Measurements from ENCODE around the gene C10orf95. TPM values are rescaled to one million over a fixed set of nuclear protein-coding genes. Genes with fewer than 3 reads are reported as not detected.
A peak's percentile ranks its signal among the peaks of the same experiment; 100 is the strongest.

Gene C10orf95
- polyA plus RNA-seq, 2 of the 4 experiments (the other 2 are of a cell fraction) = 0.12 to 0.13 TPM

DNA sequence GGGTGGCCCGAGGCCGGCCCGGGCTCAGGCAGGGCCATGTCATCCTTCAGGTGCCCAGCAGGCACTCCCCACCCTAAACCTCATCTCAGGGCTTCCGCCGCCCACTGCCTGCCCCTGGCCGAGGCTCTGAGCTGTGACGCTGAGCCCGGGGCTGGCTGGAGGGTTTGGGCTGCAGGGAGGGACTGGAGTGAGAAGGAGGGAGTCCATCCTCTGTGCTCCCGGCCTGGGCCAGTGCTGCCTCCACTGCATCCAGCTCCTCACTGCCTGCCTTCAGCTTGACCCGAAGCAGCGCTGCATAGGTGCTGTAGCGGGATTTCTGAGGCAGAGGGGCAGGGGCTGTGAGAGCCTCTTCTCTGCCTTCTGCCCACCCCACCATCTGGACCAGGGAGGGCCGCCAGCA, 48.2 kb downstream of the C10orf95 start:
- no peak overlapping the region for H3K4me3 ChIP-seq
- no peak for TF ChIP-seq CBX8 (IDR thresholded peaks at IDR 0.05)
- TF ChIP-seq, protein P1, sequence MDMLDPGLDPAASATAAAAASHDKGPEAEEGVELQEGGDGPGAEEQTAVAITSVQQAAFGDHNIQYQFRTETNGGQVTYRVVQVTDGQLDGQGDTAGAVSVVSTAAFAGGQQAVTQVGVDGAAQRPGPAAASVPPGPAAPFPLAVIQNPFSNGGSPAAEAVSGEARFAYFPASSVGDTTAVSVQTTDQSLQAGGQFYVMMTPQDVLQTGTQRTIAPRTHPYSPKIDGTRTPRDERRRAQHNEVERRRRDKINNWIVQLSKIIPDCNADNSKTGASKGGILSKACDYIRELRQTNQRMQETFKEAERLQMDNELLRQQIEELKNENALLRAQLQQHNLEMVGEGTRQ (IDR thresholded peaks at IDR 0.05) = no peak
- no peak for TF ChIP-seq RNF2 (IDR thresholded peaks at IDR 0.05; ENCODE audit: borderline replicate concordance, low read depth)
- TF ChIP-seq, protein P2, sequence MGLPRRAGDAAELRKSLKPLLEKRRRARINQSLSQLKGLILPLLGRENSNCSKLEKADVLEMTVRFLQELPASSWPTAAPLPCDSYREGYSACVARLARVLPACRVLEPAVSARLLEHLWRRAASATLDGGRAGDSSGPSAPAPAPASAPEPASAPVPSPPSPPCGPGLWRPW (IDR thresholded peaks at IDR 0.05) = no peak
- no peak for TF ChIP-seq ZNF302 (CRISPR knock-in tag; IDR thresholded peaks at IDR 0.05)
- TF ChIP-seq, protein P3, sequence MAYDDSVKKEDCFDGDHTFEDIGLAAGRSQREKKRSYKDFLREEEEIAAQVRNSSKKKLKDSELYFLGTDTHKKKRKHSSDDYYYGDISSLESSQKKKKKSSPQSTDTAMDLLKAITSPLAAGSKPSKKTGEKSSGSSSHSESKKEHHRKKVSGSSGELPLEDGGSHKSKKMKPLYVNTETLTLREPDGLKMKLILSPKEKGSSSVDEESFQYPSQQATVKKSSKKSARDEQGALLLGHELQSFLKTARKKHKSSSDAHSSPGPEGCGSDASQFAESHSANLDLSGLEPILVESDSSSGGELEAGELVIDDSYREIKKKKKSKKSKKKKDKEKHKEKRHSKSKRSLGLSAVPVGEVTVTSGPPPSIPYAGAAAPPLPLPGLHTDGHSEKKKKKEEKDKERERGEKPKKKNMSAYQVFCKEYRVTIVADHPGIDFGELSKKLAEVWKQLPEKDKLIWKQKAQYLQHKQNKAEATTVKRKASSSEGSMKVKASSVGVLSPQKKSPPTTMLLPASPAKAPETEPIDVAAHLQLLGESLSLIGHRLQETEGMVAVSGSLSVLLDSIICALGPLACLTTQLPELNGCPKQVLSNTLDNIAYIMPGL (CRISPR knock-in tag; IDR thresholded peaks at IDR 0.05; ENCODE audit: borderline replicate concordance) = no peak
- TF ChIP-seq ELK1 (IDR thresholded peaks at IDR 0.05; ENCODE audit: low read depth, low read length) = no peak
- no peak for TF ChIP-seq GATA3 (IDR thresholded peaks at IDR 0.05; ENCODE audit: borderline replicate concordance)
- TF ChIP-seq HEYL (CRISPR knock-in tag; IDR thresholded peaks at IDR 0.05) = no peak
- no peak for TF ChIP-seq CBX2 (IDR thresholded peaks at IDR 0.05; ENCODE audit: borderline replicate concordance, low read depth)
- 80% methylated on average over 10 of the region's 13 CpGs for WGBS (ENCODE audit: missing lambda C conversion rate)
- no peak overlapping the region for H3K4me2 ChIP-seq
- ChIA-PET CTCF (interaction anchor here (0.5 to 16.2 kb wide), 20 partner anchors 8 to 353 kb away, joined by 3 to 450 read pairs (median 5); partner anchors contain the start of genes CUEDC2, ELOVL3, FBXL15 and NFKB2), POLR2A (interaction anchor here (1.1 kb wide), 1 partner anchor 18 kb away, joined by 6 read pairs; the partner anchor contains the start of gene FBXL15)
- no peak for FAIRE-seq
- peak overlapping the region in 1 of 2 experiments; percentile 78; a peak in 3 of 6 replicates for H3K27ac ChIP-seq
- peaks cover 30% of the 10 kb centered on the region for H3K4me1 ChIP-seq
- H3K9me3 ChIP-seq = no peaks in the 10 kb centered on the region
- no peak for DNase-seq (ENCODE audit: low read depth in 1 of 2, low spot score in 1 of 2)
- ATAC-seq = no peak

- Histone ChIP-seq H3K4me2 (peak overlapping the region; percentile 68; the same call in 2 of the 3 replicates), H3K27ac (peak overlapping the region; percentile 30 to 78; a peak in 4 of 6 replicates), H3K4me1 (peaks cover 30% of the 10 kb centered on the region), H3K4me3 (no peak overlapping the region), H3K9me3 (no peaks in the 10 kb centered on the region)
- ChIA-PET POLR2A (no interaction called here), CTCF (interaction anchor here (0.8 to 16.2 kb wide), 11 partner anchors 7 to 233 kb away, joined by 3 to 450 read pairs (median 30); partner anchors contain the start of genes CUEDC2, ELOVL3, FBXL15 and NFKB2)
- no peak for FAIRE-seq
- DNase-seq (ENCODE audit: low read depth in 1 of 2, low spot score in 1 of 2) = no peak
- ATAC-seq = no peak
- 80% methylated on average over 5 of the region's 5 CpGs for WGBS (ENCODE audit: missing lambda C conversion rate)
- TF ChIP-seq HOXA7 (CRISPR knock-in tag; IDR thresholded peaks at IDR 0.05) (no peak), ZSCAN20 (CRISPR knock-in tag; IDR thresholded peaks at IDR 0.05) (no peak), CHD4 (IDR thresholded peaks at IDR 0.05; ENCODE audit: borderline replicate concordance) (no peak), CHD2 (IDR thresholded peaks at IDR 0.05; ENCODE audit: low read length, partially characterized antibody) (no peak), POLR2AphosphoS2 (conservative IDR thresholded peaks at IDR 0.05; ENCODE audit: low read length) (no peak), JUN (IDR thresholded peaks at IDR 0.05) (no peak), NR3C1 (IDR thresholded peaks at IDR 0.05) (no peak), ESRRA (IDR thresholded peaks at IDR 0.05; ENCODE audit: borderline replicate concordance, low read length) (no peak), BHLHE40 (IDR thresholded peaks at IDR 0.05; ENCODE audit: low read depth, low read length) (no peak), GATA3 (IDR thresholded peaks at IDR 0.05; ENCODE audit: borderline replicate concordance) (no peak), CBX8 (IDR thresholded peaks at IDR 0.05) (no peak), RAD21 (conservative IDR thresholded peaks at IDR 0.05 in 1 of 2, IDR thresholded peaks at IDR 0.05 in 1 of 2) (no peak), TFCP2L1 (CRISPR knock-in tag; IDR thresholded peaks at IDR 0.05) (no peak), TP53 (CRISPR knock-in tag; IDR thresholded peaks at IDR 0.05) (no peak)
- TF ChIP-seq, protein P1 (IDR thresholded peaks at IDR 0.05) = no peak
- TF ChIP-seq, protein P4, sequence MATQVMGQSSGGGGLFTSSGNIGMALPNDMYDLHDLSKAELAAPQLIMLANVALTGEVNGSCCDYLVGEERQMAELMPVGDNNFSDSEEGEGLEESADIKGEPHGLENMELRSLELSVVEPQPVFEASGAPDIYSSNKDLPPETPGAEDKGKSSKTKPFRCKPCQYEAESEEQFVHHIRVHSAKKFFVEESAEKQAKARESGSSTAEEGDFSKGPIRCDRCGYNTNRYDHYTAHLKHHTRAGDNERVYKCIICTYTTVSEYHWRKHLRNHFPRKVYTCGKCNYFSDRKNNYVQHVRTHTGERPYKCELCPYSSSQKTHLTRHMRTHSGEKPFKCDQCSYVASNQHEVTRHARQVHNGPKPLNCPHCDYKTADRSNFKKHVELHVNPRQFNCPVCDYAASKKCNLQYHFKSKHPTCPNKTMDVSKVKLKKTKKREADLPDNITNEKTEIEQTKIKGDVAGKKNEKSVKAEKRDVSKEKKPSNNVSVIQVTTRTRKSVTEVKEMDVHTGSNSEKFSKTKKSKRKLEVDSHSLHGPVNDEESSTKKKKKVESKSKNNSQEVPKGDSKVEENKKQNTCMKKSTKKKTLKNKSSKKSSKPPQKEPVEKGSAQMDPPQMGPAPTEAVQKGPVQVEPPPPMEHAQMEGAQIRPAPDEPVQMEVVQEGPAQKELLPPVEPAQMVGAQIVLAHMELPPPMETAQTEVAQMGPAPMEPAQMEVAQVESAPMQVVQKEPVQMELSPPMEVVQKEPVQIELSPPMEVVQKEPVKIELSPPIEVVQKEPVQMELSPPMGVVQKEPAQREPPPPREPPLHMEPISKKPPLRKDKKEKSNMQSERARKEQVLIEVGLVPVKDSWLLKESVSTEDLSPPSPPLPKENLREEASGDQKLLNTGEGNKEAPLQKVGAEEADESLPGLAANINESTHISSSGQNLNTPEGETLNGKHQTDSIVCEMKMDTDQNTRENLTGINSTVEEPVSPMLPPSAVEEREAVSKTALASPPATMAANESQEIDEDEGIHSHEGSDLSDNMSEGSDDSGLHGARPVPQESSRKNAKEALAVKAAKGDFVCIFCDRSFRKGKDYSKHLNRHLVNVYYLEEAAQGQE (IDR thresholded peaks at IDR 0.05) = no peak
- TF ChIP-seq, protein P5, sequence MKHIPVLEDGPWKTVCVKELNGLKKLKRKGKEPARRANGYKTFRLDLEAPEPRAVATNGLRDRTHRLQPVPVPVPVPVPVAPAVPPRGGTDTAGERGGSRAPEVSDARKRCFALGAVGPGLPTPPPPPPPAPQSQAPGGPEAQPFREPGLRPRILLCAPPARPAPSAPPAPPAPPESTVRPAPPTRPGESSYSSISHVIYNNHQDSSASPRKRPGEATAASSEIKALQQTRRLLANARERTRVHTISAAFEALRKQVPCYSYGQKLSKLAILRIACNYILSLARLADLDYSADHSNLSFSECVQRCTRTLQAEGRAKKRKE (CRISPR knock-in tag; IDR thresholded peaks at IDR 0.05; ENCODE audit: low read depth) = no peak
Observed at GRCh38 chr10:102402512-102402896, 48.8 kb downstream of the C10orf95 start.

Data from A549 (cell line).